ENCODE data around the gene CERK.

GRCh38 chr22:46758121-46758520, 20.1 kb upstream of the CERK start:
- TF ChIP-seq POLR2A (IDR thresholded peaks at IDR 0.05; ENCODE audit: low read depth, low read length) (no peak), POLR2AphosphoS5 (IDR thresholded peaks at IDR 0.05; ENCODE audit: low read depth, low read length) (no peak)

Data from GM12892 (cell line).